Glutamatergic neuron (in vitro differentiated cells): ENCODE data around the gene CASK. TPM values are rescaled to one million over a fixed set of nuclear protein-coding genes. Genes with fewer than 3 reads are reported as not detected.
A peak's percentile ranks its signal among the peaks of the same experiment; 100 is the strongest.

ENCODE experiments used
- DNase-seq: peaks from one replicate; pipeline ENCODE4 v3.0.0; 2022
- H3K27ac Mint-ChIP-seq: one replicate; pipeline ENCODE4 v1.8.0; 2020; ENCODE audit warnings: mild to moderate bottlenecking, mixed read lengths, inconsistent platforms; ENCODE audit not compliant: unreplicated experiment
- H3K27me3 Mint-ChIP-seq: one replicate; pipeline ENCODE4 v1.8.0; 2020; ENCODE audit warnings: mild to moderate bottlenecking, moderate library complexity, mixed read lengths, inconsistent platforms; ENCODE audit not compliant: unreplicated experiment
- H3K36me3 Mint-ChIP-seq: one replicate; pipeline ENCODE4 v1.8.0; 2020; ENCODE audit warnings: mild to moderate bottlenecking, mixed read lengths, inconsistent platforms; ENCODE audit not compliant: unreplicated experiment
- H3K4me1 Mint-ChIP-seq: one replicate; pipeline ENCODE4 v1.8.0; 2020; ENCODE audit warnings: mild to moderate bottlenecking, low read depth, mixed read lengths, inconsistent platforms; ENCODE audit not compliant: unreplicated experiment
- H3K4me3 Mint-ChIP-seq: one replicate; pipeline ENCODE4 v1.8.0; 2020; ENCODE audit warnings: mild to moderate bottlenecking, mixed read lengths, inconsistent platforms; ENCODE audit not compliant: unreplicated experiment
- H3K9me3 Mint-ChIP-seq: one replicate; pipeline ENCODE4 v1.8.0; 2020; ENCODE audit warnings: mild to moderate bottlenecking, moderate library complexity, mixed read lengths, inconsistent platforms; ENCODE audit not compliant: unreplicated experiment
- CTCF ChIP-seq: fragments of 200-600 bp; sonication (generic); IDR thresholded peaks from one replicate; pipeline ENCODE4 v1.5.0; 2021; ENCODE audit not compliant: partially characterized antibody, unreplicated experiment
- total RNA-seq: library from RNA; stranded (reverse); fragmentation: NEBNext Ultra II Directional; extraction: Animal tissue kit (Norgen Biotek cat#: 25700); gene quantifications from one replicate; pipeline ENCODE4 v1.2.1, GENCODE V29; 2021; ENCODE audit not compliant: unreplicated experiment

Gene CASK
- total RNA-seq, 1 donor from 2014 or later, result 173 TPM

DNA sequence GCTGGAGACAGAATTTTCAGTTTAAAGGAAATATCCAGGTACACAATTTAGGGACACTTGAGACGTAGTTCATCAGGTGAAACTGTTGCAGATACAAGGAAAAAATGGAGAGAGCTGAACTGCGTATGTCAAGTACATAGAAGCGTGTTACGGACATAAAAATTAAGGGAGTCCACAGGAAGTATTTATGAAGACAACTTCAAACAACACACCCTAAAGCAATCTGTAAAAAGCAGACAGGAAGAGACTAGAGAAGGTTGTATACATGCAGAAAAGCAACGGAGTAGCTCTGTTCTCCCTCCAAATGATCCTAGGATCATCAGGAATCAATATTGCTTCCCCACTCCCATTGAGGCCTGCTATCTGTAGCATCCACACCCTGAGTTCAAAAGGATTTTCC is 5.8 kb downstream of the CASK start:
- Mint-ChIP-seq H3K4me3 (peak overlapping the region; percentile 71), H3K36me3 (no peaks in the 10 kb centered on the region), H3K27ac (no peak overlapping the region), H3K27me3 (peaks cover 7% of the 10 kb centered on the region), H3K4me1 (peaks cover 18% of the 10 kb centered on the region), H3K9me3 (no peaks in the 10 kb centered on the region)
- no peak for TF ChIP-seq CTCF
- DNase-seq, result no peak

GRCh38 chrX:41913476-41913875 is 9.9 kb downstream of the CASK start:
- Mint-ChIP-seq H3K27ac (no peak overlapping the region), H3K4me1 (peaks cover 13% of the 10 kb centered on the region), H3K36me3 (no peaks in the 10 kb centered on the region), H3K27me3 (peaks cover 2% of the 10 kb centered on the region), H3K4me3 (no peak overlapping the region), H3K9me3 (no peaks in the 10 kb centered on the region)
- TF ChIP-seq CTCF, result no peak
- DNase-seq, result no peak

- Mint-ChIP-seq H3K27ac (no peak overlapping the region), H3K4me3 (no peak overlapping the region), H3K9me3 (no peaks in the 10 kb centered on the region), H3K36me3 (no peaks in the 10 kb centered on the region), H3K27me3 (peaks cover 2% of the 10 kb centered on the region), H3K4me1 (peaks cover 10% of the 10 kb centered on the region)
- no peak for TF ChIP-seq CTCF
- DNase-seq, result no peak
These were observed 10.4 kb downstream of the CASK start for GRCh38 chrX:41912923-41913322.

GRCh38 chrX:41909068-41909467 is 14.3 kb downstream of the CASK start:
- no peak for TF ChIP-seq CTCF
- Mint-ChIP-seq H3K9me3 (no peaks in the 10 kb centered on the region), H3K27ac (no peak overlapping the region), H3K4me3 (no peak overlapping the region), H3K27me3 (no peaks in the 10 kb centered on the region), H3K36me3 (no peaks in the 10 kb centered on the region), H3K4me1 (no peaks in the 10 kb centered on the region)
- DNase-seq, result no peak

DNA sequence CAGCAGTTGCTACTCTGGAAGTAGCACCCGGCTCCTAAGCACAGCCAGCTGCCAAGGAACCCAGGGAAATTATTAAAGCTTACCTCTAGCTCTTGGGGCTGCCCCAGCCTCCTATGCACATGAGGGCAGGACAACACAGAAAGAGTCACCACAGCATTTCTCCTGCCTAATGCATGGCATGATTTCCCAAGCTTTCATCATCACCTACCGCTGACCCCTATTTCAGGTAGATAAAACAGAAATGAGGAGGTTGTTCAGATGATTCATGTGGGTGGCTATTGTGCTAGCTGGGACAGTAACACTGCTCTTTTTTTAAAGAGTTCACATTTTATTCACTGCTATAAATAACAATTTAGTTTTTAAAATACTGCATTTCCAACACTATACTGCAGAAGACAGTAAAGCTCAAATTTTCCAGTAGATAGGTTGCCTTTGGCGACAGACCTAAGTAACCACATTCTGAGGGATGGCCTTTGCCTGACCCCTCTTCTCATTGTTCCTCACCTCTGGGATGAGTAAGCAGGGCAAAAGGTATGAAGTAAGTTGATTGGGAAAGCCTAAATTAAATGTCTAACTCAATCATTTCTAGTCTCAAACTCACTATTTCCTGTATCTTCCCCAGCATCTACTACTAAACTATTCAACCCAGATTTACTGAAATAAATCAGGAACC is 16.7 kb downstream of the CASK start:
- peaks cover 12% of the 10 kb centered on the region for H3K36me3 Mint-ChIP-seq
- peaks cover 2% of the 10 kb centered on the region for H3K9me3 Mint-ChIP-seq
- H3K27ac Mint-ChIP-seq, result no peak overlapping the region
- H3K27me3 Mint-ChIP-seq, result peaks cover 1% of the 10 kb centered on the region
- no peak for DNase-seq
- no peak for TF ChIP-seq CTCF
- no peak overlapping the region for H3K4me3 Mint-ChIP-seq
- no peaks in the 10 kb centered on the region for H3K4me1 Mint-ChIP-seq
